GM19238 (cell line): ENCODE measurements around the gene MALRD1.

Experiments
- DNase-seq: peaks from one replicate; pipeline ENCODE4 v3.0.0; 2011; ENCODE audit warnings: low spot score; ENCODE audit not compliant: insufficient read length

MALRD1 gene

GRCh38 chr10:19107406-19107805 is 58.8 kb downstream of the MALRD1 start:
- DNase-seq = no peak

- no peak for DNase-seq
Observed at GRCh38 chr10:19111501-19112267, 63.1 kb downstream of the MALRD1 start.

- no peak for DNase-seq
Observed at GRCh38 chr10:19117438-19117837, 68.8 kb downstream of the MALRD1 start.

- no peak for DNase-seq
Observed at GRCh38 chr10:19119191-19119590, 70.6 kb downstream of the MALRD1 start.

GRCh38 chr10:19120381-19120908 is 71.8 kb downstream of the MALRD1 start:
- no peak for DNase-seq

GRCh38 chr10:19133992-19134391 is 85.4 kb downstream of the MALRD1 start:
- DNase-seq = no peak

- no peak for DNase-seq
Observed at GRCh38 chr10:19142967-19143366, 94.4 kb downstream of the MALRD1 start.

- DNase-seq = no peak
Observed at GRCh38 chr10:19144206-19144605, 95.6 kb downstream of the MALRD1 start.

GRCh38 chr10:19154375-19154774 is 105.8 kb downstream of the MALRD1 start:
- no peak for DNase-seq

- no peak for DNase-seq
Observed at GRCh38 chr10:19158358-19158757, 109.8 kb downstream of the MALRD1 start.

GRCh38 chr10:19158870-19159269 is 110.3 kb downstream of the MALRD1 start:
- DNase-seq = no peak

- no peak for DNase-seq
Observed at GRCh38 chr10:19164461-19164860, 115.9 kb downstream of the MALRD1 start.

- no peak for DNase-seq
Observed at GRCh38 chr10:19168584-19168983, 120.0 kb downstream of the MALRD1 start.

- no peak for DNase-seq
Observed at GRCh38 chr10:19169041-19169440, 120.4 kb downstream of the MALRD1 start.

- no peak for DNase-seq
Observed at GRCh38 chr10:19169684-19170083, 121.1 kb downstream of the MALRD1 start.

- DNase-seq = no peak
Observed at GRCh38 chr10:19178675-19179074, 130.1 kb downstream of the MALRD1 start.

GRCh38 chr10:19184891-19185290 is 136.3 kb downstream of the MALRD1 start:
- DNase-seq = no peak

GRCh38 chr10:19194866-19195265 is 146.3 kb downstream of the MALRD1 start:
- DNase-seq = no peak

GRCh38 chr10:19195698-19196097 is 147.1 kb downstream of the MALRD1 start:
- DNase-seq = no peak

GRCh38 chr10:19200211-19200610 is 151.6 kb downstream of the MALRD1 start:
- DNase-seq = no peak

- no peak for DNase-seq
Observed at GRCh38 chr10:19204246-19204917, 155.8 kb downstream of the MALRD1 start.

GRCh38 chr10:19209319-19209718 is 160.7 kb downstream of the MALRD1 start:
- no peak for DNase-seq

GRCh38 chr10:19212590-19212989 is 164.0 kb downstream of the MALRD1 start:
- no peak for DNase-seq
